ENCODE measurements around the gene NEURL1.

Gene NEURL1

DNA sequence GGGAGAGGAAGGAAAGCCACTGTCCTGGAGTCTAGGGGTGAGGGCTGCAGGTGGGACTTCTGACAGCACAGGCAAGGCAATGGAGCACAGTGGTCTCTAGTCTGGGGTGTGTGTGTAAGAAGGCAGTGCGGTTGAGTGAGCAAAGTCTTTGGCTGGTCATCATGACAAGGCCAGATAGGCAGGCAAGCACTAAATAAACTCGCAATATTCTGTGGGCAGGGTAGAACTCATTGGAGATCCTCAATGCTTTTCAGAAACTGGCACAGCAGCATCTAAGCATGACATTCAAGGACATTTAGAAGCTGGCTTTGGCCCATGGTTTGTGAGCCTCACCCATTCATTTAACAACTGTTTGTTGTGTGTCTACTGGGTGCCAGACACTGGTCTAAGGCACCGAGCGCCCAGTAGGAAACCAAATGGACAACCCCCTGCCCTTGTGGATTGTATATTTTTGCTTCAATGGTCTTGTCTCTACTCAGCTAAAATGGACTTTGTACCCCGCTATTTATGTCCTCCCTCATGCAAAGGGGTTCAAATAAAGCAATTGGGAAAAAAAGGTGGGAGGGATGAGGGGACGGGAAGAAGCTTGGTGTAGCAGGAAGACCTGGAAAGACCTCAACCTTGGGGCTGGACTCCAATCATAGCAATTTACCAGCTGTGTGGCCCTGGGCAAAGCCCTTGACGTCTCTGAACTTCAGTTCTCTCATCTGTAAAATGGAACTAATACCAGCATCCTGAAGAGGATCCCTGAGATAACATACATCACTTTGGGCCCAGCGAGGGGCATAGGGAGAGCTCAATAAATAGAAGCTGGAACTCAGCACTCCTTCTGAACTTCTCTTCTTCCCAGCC, 116.0 kb downstream of the NEURL1 start:
- no peak for TF ChIP-seq GATA2 (IDR thresholded peaks at IDR 0.05; ENCODE audit: low read depth, low read length)
- TF ChIP-seq GATA3 (IDR thresholded peaks at IDR 0.05; ENCODE audit: low read depth, low read length), result no peak

DNA sequence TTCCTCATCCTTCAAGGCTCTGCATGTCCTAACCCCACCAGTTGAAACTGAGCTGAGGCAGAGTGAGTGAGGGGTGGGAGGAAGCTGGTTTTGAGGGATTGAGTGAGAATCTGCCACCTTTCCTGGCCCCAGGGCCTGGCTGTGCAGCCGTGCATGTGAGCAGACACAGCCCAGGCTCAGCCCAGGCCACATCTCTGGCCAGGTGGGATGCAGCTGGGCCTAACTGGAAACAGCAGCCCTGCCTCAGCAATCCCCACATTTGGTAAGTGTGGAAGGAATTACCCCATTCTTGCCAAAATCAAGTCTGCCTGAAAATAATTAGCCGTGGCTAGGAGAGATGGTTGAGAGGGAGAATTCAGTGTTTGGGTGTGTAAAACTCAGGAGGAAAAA, 116.6 kb downstream of the NEURL1 start:
- no peak for TF ChIP-seq GATA2 (IDR thresholded peaks at IDR 0.05; ENCODE audit: low read depth, low read length)
- no peak for TF ChIP-seq GATA3 (IDR thresholded peaks at IDR 0.05; ENCODE audit: low read depth, low read length)

DNA sequence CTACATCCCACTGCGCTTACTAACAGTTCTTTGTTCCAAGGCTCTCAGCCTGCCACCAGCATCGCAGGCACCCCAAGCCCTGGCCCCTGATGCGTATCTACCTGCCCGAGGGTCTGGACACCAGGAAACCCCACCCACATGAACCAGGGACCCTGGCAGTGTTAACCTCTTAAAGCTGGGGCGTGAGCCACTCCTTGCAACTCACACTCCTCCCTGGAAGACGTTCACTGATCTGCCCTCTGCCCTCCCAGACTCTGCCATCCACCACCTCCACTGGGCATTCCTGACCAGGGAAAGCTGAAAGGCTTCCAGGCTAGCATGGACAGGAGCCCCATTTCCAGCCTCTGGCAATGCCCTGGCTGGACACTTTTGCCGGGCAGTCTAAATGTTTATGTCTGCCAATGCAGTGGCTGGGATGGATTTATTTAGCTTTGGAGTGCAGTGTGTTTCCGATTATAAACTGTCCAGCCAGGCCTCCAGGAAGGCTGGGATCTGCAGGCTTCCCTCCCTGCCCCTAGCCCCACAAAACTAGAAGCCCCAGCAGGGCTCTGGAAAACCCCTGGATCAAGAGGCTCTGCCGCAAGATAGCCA, 117.5 kb downstream of the NEURL1 start:
- TF ChIP-seq GATA3 (IDR thresholded peaks at IDR 0.05; ENCODE audit: low read depth, low read length), result no peak

DNA sequence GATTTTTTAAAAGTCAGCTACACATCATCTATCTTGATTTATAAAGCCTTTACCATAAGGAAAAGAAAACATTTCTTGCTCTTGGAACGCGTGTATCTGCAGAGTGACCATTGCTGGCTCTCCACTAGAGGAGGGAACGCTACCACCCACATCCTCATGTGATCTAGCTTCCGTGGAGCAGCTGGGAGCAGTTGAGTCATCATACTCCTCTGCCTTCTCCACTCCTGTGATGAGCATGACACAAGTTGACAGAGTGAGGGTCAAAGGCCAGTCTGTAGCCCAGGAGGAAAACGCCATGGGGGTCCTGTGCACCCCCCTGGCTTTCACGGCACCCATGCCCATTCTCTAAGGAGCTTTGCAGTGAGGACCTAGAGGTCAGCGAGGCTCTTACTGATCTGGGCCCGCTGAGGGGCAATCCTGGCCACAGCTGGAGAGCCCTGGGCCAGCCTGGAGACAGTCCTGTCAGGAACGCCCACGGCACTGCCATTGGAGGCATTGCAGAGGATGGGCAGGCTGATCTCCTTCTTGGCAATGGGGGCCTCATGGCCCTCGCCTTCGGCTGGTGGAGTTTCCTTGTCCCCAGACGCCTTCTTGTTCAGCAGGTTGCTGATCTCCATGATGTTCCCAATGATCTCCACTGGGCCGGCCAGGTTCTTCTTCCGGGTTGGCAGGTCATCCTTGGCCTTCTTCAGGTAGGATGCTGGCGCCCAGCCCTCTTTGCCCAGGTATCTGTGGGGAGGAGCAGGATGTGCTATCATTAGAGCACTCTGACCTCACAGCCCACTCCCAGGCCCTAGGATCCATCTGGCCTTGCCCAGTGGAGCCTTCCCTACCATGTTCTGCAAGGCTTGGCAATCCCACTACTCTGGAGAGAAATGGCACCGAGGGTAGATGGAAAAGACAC, 119.2 kb downstream of the NEURL1 start:
- no peak for TF ChIP-seq GATA2 (IDR thresholded peaks at IDR 0.05; ENCODE audit: low read depth, low read length)
- no peak for TF ChIP-seq GATA3 (IDR thresholded peaks at IDR 0.05; ENCODE audit: low read depth, low read length)

DNA sequence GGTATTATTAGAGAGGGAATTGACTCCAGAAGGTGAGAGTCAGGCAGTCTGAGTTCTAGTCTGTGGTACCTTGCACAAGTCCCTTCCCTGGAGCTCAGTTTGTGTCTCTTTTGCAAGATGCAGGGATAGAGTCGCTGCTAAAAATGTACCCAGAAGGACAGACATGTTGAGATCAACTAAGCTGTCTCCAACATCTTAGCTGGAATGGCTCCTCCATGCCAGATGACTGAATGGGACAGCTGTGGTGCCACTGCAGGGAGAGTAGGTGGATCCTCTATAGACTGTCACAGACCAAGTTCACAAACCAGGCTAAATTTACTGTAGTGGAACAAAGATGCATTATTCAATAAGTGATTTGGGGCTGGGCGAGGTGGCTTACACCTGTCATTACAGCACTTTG, 120.1 kb downstream of the NEURL1 start:
- TF ChIP-seq GATA3 (IDR thresholded peaks at IDR 0.05; ENCODE audit: low read depth, low read length) (no peak), GATA2 (IDR thresholded peaks at IDR 0.05; ENCODE audit: low read depth, low read length) (no peak)

DNA sequence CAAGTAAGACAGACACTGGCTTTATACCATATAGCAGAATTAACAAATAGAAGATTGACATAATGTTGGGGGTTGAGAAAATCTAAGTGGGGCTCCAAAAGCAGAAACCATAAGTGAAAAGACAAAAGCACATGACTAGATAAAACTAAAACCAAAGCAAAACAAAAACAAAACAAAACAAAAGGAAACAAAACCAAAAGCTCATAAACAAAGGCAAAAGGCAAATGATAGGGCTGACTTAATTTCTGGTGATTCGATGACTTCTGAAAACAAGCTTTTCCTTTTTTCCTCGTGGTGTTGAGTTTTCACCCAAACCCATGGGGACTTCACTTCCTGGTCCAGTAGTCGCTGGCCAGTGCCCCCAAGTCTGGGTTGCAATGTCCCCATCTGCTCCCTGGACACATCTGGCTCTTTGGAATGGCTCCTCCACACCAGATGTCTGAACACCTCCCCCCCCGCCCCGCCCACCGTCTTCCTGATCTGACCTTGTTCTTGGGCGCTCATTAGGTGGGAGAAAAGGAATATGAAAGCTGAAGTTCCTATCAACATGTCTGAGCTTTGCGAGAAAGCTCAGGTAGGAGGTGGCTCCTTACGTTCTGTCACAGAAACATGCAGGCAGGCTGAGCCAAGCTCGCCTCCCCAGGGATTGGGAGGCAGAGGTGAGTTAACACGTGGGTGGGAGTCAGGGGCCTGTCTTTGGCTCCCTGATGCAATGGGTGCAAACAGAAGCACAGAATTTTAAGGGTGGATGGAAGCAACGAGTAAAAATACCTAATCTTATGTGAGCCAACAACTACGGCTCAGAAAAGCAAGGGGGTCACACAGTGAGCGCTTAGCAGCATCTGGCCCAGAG, 121.0 kb downstream of the NEURL1 start:
- TF ChIP-seq GATA3 (IDR thresholded peaks at IDR 0.05; ENCODE audit: low read depth, low read length) (no peak), GATA2 (IDR thresholded peaks at IDR 0.05; ENCODE audit: low read depth, low read length) (no peak)

DNA sequence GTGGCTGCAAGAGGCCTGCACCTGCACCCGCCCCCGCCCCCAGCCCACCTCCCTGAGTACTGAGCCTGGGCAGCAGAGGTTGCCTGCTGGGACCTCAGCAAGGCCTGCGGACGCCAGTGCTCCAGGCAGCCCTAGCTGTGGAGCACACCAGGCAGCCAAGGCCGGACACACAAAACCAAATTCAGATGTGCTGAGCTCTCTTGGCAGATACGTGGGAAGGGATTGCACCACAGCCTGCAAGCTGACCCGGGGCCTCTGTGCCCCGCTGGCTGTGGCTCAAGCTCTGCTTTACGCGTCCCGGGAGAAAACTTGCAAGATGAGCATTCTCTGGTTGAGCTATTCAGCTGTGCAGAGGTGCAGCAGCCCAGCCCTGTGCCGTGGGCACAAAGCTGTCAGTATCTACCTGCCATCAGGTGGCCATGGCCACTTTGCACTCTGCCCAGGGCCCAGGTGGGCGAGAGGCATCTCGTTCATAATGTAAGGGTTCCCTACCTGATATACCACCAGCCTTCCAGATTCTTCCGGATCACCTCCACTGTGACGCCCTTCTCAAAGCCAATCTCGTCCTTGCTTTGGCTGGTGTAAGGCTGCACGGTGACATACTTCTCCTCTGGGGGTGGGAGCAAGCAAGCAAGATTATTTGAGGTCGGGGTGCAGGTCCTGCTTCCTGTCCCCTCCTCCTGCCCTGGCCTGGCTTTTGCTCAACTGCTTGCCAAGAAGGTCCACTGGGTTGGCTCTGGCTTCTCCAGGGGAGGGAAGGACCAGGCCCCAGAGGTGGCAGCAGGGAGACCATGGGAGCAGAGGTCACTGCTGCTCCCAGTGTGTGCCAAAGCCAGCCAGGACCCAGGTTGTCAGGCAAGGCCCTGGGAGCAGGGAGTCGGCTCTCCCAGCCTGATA, 123.4 kb downstream of the NEURL1 start:
- no peak for TF ChIP-seq GATA2 (IDR thresholded peaks at IDR 0.05; ENCODE audit: low read depth, low read length)
- TF ChIP-seq GATA3 (IDR thresholded peaks at IDR 0.05; ENCODE audit: low read depth, low read length), result no peak

DNA sequence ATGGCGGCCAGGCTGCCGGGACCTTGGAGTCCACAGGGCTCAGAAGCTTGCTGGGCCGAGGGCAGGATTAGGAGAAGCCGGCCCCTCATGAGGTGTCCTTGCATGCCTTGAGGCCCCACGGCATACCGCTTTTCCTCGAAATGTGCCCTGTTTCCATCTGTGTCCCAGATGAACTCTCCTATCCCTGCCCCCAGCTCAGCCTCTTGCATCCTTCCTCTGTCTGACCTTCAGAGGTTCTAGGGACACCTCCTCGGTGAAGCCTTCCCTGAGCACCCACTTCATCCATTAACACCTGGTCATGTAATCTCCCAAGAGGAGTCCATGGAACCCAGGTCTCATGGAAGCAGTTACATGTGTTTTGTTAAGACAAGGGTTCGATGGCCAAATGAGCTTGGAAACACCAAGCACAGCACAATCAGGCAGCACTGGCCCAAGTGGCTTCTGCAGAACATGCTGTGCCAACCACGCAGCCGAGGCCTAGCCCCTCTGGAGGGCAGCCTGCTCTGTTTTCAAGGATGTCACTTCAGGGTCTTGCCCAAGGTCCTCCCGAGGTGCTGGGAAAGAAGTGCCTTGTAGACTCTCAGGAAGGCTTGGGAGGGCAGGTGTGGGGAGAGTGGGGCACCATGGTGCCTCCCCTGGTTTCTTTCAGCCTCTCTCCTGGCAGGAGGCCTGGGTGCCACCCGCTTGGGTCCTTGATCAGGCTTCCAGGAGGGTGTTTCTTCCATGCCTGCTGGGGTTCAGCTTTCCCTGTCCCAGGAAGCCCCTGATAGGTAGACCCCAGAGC, 124.3 kb downstream of the NEURL1 start:
- TF ChIP-seq GATA2 (IDR thresholded peaks at IDR 0.05; ENCODE audit: low read depth, low read length) (no peak), GATA3 (IDR thresholded peaks at IDR 0.05; ENCODE audit: low read depth, low read length) (no peak)

DNA sequence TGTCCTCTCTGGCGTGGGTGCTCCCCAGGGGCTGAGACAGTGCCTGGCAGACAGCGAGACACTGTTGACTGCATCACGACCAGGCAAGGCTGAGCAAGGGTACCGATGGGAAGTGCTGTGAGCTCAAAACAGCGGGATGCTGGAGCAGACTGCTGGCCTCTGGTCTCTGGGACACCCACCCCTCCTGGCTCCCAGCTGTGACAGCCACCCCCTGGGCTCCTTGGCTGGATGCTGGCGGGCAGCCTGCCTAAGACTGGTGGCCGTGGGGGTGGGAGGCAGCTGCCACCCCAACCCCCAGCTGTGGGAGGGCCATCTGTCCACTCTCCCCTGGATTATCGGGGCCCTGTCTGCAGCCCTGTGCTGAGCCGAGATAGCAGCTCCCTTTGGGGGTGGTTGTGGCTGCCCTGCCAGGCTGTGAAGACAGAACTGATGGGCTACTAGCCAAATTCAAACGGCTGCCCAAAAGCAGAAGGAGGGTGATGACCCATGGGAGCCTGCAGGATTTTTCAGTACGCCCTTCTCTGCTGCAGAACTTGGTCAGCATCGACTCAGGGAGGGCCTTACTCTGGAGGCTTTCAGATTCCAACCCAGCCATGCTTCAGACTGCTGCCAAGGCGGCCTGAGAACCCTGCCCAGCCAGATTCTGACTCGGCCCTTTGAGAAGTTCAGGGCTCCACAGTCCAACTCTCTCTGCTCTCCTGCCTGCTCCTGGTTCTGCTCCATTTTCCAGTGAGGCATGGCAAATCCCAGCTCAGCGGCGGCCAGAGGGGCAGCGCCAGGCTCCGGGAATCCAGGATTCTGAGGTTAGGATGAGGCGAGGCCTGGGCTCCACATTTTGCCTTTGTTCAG, 125.3 kb downstream of the NEURL1 start:
- TF ChIP-seq GATA2 (IDR thresholded peaks at IDR 0.05; ENCODE audit: low read depth, low read length), result peak; percentile 99
- no peak; the same call in 1 of the 2 replicates for TF ChIP-seq GATA3 (IDR thresholded peaks at IDR 0.05; ENCODE audit: low read depth, low read length)

DNA sequence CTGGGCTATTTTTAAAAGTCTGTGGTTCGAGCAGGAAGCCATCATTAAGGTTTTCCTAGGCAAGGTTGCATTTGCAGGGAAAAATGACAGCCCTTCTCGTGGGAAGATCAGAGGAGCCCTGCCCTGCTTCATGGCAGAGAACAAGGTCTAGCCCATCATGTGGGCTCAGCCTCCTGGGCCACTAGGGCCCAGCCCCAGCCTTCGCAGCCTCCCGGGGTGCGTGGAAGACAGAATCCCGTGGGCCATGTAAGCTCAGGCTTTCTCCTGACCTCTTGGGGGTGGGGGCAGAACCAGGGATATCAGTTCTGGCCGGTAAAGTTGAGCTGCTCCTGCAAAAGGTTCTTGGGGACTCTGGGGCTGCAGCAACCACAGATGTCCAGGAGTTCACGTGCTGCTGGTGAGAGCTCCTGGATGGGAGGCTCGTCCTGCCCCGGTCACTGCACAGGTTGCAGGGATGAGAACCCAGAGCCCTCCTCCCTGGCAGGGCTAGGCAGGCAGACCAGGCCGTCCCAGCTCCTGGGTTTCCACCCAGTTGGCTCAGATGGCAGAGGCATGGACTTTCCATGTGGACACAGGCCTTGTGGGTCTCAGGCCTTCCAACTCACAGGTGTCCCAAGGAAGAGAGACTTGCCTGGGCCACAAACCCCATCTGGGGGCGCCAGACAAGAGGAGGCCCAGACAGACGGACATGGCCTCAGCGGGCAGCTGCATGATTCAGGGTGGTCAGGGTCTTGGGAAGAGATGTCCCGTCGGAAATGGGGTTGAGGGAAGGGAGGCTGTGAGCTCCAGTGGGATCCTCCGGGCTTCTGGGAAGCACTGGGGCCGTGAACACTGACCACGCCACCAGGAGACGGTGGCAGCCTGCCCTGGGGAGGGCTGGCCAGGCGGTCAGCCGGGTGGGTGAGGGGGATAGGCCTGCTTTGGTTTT, 126.2 kb downstream of the NEURL1 start:
- TF ChIP-seq GATA3 (IDR thresholded peaks at IDR 0.05; ENCODE audit: low read depth, low read length) (no peak), GATA2 (IDR thresholded peaks at IDR 0.05; ENCODE audit: low read depth, low read length) (no peak)

Data from SH-SY5Y (cell line).